SIG-M5 (cell line): ENCODE data around the gene NCOA7.
"Not testable (repeated sequence)": the region's sequence is repeated elsewhere in the genome, so short reads cannot be mapped to it uniquely, and the experiment has no call there.

Experiments used
- DNase-seq: peaks from one replicate; lab custom pipeline; 2025; lab: John Stamatoyannopoulos, UW

NCOA7 gene

DNA sequence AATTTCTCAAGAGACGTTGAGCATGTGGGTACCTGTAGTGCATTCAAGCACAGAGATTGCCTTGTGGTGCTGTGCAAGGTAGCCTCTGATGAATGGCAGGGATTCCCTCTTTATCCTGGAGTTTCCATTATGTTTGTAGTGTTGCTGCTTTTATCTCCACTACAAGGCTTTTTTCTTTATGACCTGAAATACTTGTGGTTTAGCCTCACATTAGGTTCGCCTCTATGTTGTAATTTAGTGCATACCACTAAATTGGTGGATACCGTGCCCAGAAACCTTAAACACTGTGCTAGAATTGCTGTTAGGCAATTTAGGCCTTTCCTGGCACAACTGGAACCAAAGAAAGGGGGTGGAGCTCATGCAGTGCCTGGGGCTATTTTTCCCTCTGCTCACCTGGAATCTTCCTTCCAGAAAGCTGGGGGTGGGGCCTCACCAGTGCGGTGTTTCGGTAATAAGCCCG lies 76.8 kb downstream of the NCOA7 start:
- no peak for DNase-seq

GRCh38 chr6:125868252-125868651 lies 77.5 kb downstream of the NCOA7 start:
- DNase-seq: no peak

DNA sequence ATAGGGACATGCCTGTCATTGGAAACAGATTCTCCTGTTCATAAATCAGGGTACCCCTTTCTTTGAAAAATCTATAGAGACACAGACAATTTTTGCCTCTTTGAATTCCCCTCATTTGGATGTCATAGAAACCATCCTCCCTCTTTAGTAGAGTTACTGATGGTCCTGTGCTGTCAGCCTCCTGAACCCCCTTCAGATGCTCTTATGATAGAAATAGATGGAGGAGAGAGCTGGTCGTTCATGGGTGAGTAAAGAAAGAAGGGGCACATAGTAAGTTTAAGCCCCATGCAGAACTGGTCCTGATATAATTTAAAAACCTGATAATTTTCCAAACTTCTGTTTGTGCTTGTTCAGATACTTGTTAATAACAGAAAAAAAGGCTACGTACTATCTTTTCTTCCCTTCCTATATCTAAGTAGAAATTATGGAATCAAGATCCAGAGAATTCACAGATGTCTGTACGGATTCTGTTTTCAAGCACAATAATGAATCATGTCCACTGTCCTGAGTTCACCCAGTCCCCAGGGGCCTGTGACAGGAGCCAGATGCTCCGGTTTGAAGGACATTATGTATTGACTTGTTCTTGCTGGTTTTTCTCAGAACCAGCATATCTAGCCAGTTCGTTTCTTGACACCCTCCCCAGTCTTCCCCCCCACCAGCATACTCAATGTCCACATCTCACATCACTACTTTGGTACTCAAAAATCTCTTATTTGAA lies 78.1 kb downstream of the NCOA7 start:
- DNase-seq: no peak

GRCh38 chr6:125869427-125869826 lies 78.7 kb downstream of the NCOA7 start:
- no peak for DNase-seq

GRCh38 chr6:125871365-125871764 lies 80.6 kb downstream of the NCOA7 start:
- no peak for DNase-seq

DNA sequence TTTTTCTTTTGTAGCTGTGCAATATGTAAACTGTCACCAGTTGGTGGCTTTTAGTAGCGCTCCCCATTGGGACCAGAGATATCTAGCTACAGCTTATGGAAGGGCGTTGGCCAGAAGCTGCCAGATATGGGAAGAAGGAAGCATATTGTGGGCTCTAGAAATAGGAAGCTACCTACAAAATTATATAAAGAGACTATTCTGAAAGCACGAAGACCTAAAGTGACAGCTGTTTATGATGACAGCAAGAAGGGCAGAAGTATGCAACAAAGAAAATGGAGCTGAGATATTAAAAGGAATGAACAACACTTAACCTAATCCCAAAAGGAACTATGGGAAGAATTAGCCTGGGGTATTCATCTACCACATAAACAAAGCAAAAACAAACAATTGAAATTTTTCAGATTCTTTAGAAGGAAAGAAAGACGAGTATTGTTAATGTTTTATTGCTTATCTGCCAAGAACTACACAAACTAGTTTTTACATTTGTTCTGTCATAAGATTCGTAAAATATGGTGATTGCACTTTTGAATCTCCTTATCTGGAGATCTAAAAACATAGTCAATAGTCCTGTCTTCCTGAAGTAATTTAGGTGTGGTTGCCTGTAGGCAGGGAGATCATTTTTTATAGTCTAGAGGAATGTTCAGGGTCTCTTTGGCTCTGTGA lies 81.6 kb downstream of the NCOA7 start:
- DNase-seq: no peak

GRCh38 chr6:125882243-125882642 lies 91.5 kb downstream of the NCOA7 start:
- DNase-seq: no peak

DNA sequence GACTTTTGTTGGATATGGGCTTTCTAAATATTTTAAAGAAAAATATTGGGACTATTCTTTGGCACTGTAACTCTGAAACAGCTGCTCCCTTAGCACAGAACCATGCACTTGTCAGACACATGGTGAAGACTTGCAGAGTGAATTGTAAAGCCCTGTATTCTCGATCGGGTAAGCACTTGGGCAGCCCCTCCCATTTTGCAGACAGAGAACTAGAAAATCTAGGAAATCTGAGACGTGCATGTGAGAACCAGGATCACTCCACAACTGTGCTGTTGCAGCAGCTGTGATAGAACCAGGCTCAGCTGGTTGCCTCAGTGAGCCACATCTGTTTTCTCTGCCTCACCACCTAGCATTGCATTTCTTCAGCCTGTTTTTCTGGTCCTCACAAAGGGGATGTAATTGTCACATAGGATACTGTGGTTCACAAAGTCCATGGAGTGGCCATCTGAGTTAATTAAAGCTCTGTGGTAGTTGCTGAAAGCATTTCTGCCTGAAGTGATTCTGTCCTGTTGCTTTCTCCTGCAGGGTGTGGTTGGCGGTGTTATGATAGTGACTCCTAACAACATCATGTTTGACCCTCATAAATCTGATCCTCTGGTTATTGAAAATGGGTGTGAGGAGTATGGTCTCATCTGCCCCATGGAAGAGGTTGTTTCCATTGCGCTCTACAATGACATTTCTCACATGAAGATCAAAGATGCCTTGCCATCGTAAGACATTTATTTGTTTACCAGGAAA lies 94.0 kb downstream of the NCOA7 start:
- no peak for DNase-seq

GRCh38 chr6:125886021-125886420 lies 95.3 kb downstream of the NCOA7 start:
- no peak for DNase-seq

- DNase-seq: no peak
Observed at GRCh38 chr6:125886914-125887313, 96.2 kb downstream of the NCOA7 start.

DNA sequence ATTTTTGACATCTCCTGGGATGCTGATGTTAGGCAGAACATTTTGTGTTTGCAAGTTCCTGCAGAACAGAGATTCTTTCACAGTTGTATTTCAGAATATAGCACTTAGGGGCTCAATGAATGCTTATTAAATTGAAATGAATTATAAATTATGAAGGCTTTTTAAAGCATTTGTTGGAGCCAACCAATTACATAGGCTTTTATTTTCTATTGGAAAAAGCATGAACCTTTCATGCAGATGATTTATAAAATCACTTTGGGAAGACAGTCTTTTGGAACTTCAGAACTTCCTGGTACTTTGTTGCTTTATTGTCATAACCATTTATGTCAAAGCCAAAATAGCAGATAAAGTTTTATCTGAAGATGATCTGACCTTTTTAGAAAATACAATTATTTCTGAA lies 96.6 kb downstream of the NCOA7 start:
- DNase-seq: no peak

- DNase-seq: no peak
Observed at GRCh38 chr6:125888989-125889656, 98.4 kb downstream of the NCOA7 start.

GRCh38 chr6:125899726-125900182 lies 109.0 kb downstream of the NCOA7 start:
- DNase-seq: no peak

- no peak for DNase-seq
Observed at GRCh38 chr6:125904871-125905270, 114.1 kb downstream of the NCOA7 start.

DNA sequence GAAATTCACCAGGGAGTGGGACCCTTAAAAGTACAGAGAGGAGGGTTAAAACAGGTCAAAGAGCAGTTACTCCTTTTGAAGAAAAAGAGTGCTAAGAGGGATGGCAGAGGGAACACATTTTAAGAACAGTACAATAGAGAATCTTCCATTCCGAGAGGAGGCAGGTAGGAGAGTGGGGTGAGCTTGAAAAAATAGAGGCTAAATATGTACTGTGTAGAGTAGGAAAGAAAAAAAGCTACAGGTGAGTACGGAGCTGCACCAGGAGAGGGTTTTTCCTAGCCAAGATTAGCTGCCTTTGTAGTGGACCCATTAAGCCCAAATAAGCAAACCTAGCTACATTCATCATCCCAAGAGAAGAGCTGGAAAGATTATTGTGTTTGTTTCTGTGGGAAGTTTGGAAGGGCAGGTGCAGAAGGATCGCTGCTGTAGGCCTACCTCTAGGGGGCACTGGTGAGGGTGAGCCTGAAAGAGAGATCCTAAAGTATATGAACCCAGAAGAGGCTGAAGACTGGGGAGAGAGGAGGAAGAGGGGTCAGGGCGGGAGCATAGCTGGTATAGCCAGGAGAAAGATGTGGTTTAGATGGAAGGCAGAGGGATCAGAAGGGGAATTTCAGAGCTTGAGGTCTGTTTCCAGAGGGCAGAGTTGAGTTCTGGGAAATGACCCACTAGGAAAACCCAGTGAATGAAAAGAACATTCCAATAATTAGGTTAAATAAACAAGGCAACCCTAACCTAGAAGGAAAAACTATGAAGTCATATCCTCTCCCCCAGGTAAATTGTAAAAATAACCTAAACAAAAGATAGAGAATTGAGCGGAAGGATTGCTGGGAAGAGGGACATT lies 115.6 kb downstream of the NCOA7 start:
- DNase-seq: no peak

- DNase-seq: no peak
Observed at GRCh38 chr6:125910527-125910926, 119.8 kb downstream of the NCOA7 start.

- not testable (repeated sequence) for DNase-seq
Observed at GRCh38 chr6:125911051-125911451, 120.3 kb downstream of the NCOA7 start.

- DNase-seq: not testable (repeated sequence)
Observed at GRCh38 chr6:125912430-125912829, 121.7 kb downstream of the NCOA7 start.

GRCh38 chr6:125913145-125913544 lies 122.4 kb downstream of the NCOA7 start:
- no peak for DNase-seq

GRCh38 chr6:125913864-125914351 lies 123.1 kb downstream of the NCOA7 start:
- no peak for DNase-seq

- no peak for DNase-seq
Observed at GRCh38 chr6:125918230-125918629, 127.5 kb downstream of the NCOA7 start.
